HCT116 (cell line): ENCODE results near the gene MAP4. TPM values are rescaled to one million over a fixed set of nuclear protein-coding genes. Genes with fewer than 3 reads are reported as not detected.

Experiments used
- ATAC-seq: fragments of 200-7000 bp; cut with Tn5 transposase; 2 replicates; pipeline ENCODE4 v1.9.1; 2020; ENCODE audit warnings: mild to moderate bottlenecking, moderate library complexity
- BruUV-seq: library from RNA; stranded (reverse); fragments of 400-500 nt; replicated peaks from 2 replicates; lab custom pipeline; 2021; lab: Mats Ljungman, UMichigan
- CTCF ChIA-PET: fragments of 300-600 bp; sonication (Branson Sonifier 250); formaldehyde crosslinking; loops from one replicate; lab custom pipeline; 2021; ENCODE audit warnings: antibody characterized with exemption; lab: Charles Lee
- POLR2A ChIA-PET: fragments of 300-600, 350-600 bp; sonication (Branson Sonifier 250); formaldehyde crosslinking; loops from one replicate; lab custom pipeline; 2021; ENCODE audit warnings: antibody characterized with exemption; lab: Charles Lee
- RAD21 ChIA-PET, 2 experiments: fragments of 300-600 bp; sonication (Branson Sonifier 250); formaldehyde crosslinking; loops; one replicate each; lab custom pipeline; 2023; ENCODE audit warnings: low total read pairs in 2 of 2; ENCODE audit not compliant: uncharacterized antibody in 2 of 2, unreplicated experiment in 2 of 2, low non-redundant PET in 1 of 2; lab: Charles Lee
- DNase-seq: peaks from one replicate; pipeline ENCODE4 v3.0.0-alpha.2; 2010; ENCODE audit warnings: low read depth, low spot score
- H2AFZ ChIP-seq: fragments of 200-600 bp; shearing (Covaris generic), sonication (generic); 2 replicates; pipeline ENCODE4 v1.6.1; 2017; ENCODE audit warnings: low read depth, mixed run types, mixed read lengths, antibody characterized with exemption, low read length; ENCODE audit not compliant: poor library complexity, severe bottlenecking
- H3K27ac ChIP-seq: 2 replicates; pipeline ENCODE4 v1.5.1; 2012; ENCODE audit warnings: low read depth, low read length
- H3K27me3 ChIP-seq: fragments of 200-600 bp; sonication (generic); 2 replicates; pipeline ENCODE4 v1.6.1; 2016; ENCODE audit warnings: mixed run types, low read length, mixed read lengths; ENCODE audit not compliant: insufficient read depth
- H3K36me3 ChIP-seq, 2 experiments: fragments of 200-500 bp in 1 of 2; fragments of 200-600 bp in 1 of 2; sonication (Bioruptor generic) in 1 of 2; sonication (generic) in 1 of 2; 2 replicates each; pipeline versions ENCODE4 v1.5.1 to v1.6.1; 2014 to 2016; ENCODE audit warnings: low read length in 2 of 2, inconsistent platforms in 1 of 2, mixed read lengths in 1 of 2, mixed run types in 1 of 2; ENCODE audit not compliant: insufficient read depth in 2 of 2, control insufficient read depth in 1 of 2
- H3K4me1 ChIP-seq, 2 experiments: fragments of 200-600 bp in 1 of 2; sonication (generic) in 1 of 2; 2 replicates each; pipeline versions ENCODE4 v1.5.1 to v1.6.1; 2012 to 2017; ENCODE audit warnings: low read length in 2 of 2, inconsistent platforms in 1 of 2, mild to moderate bottlenecking in 1 of 2, mixed read lengths in 1 of 2, mixed run types in 1 of 2, moderate library complexity in 1 of 2; ENCODE audit not compliant: insufficient read depth in 2 of 2, control insufficient read depth in 1 of 2
- H3K4me2 ChIP-seq: fragments of 200-600 bp; sonication (generic); 2 replicates; pipeline ENCODE4 v1.6.1; 2017; ENCODE audit warnings: mixed run types, low read length, mixed read lengths
- H3K4me3 ChIP-seq, 2 experiments: fragments of 200-600 bp in 1 of 2; sonication (generic) in 1 of 2; replicated peaks in 1 of 2; 2 replicates each; pipeline ENCODE4 v1.5.1; 2011 to 2016; ENCODE audit warnings: low read length in 2 of 2, control low read depth in 1 of 2, low read depth in 1 of 2, mild to moderate bottlenecking in 1 of 2, mixed read lengths in 1 of 2, mixed run types in 1 of 2
- H3K79me2 ChIP-seq: fragments of 200-600 bp; sonication (generic); 2 replicates; pipeline ENCODE4 v1.6.1; 2017; ENCODE audit warnings: mild to moderate bottlenecking, mixed run types, low read length, moderate library complexity, mixed read lengths; ENCODE audit not compliant: insufficient read depth
- H3K9ac ChIP-seq: fragments of 200-600 bp; sonication (generic); 2 replicates; pipeline ENCODE4 v1.6.1; 2016; ENCODE audit warnings: low read length, mixed read lengths
- H3K9me2 ChIP-seq: fragments of 200-600 bp; sonication (generic), shearing (Covaris generic); 2 replicates; pipeline ENCODE4 v1.6.1; 2017; ENCODE audit warnings: mixed run types, mild to moderate bottlenecking, moderate library complexity; ENCODE audit not compliant: insufficient read depth
- H3K9me3 ChIP-seq, 2 experiments: fragments of 200-500 bp in 1 of 2; fragments of 200-600 bp in 1 of 2; sonication (Bioruptor generic) in 1 of 2; sonication (generic) in 1 of 2; 2 replicates each; pipeline ENCODE4 v1.6.1; 2014 to 2017; ENCODE audit warnings: low read length in 2 of 2, mixed read lengths in 2 of 2, inconsistent platforms in 1 of 2, low read depth in 1 of 2, mild to moderate bottlenecking in 1 of 2, mixed run types in 1 of 2, moderate library complexity in 1 of 2; ENCODE audit not compliant: control insufficient read depth in 1 of 2, insufficient read depth in 1 of 2
- H4K20me1 ChIP-seq: fragments of 200-600 bp; sonication (generic), shearing (Covaris generic); 2 replicates; pipeline ENCODE4 v1.6.1; 2017; ENCODE audit warnings: mixed run types, mild to moderate bottlenecking, moderate library complexity; ENCODE audit not compliant: insufficient read depth
- ATF3 ChIP-seq: IDR thresholded peaks from 2 replicates; pipeline ENCODE4 v1.6.1; 2012
- CBX3 ChIP-seq: IDR thresholded peaks from 2 replicates; pipeline ENCODE4 v1.6.1; 2012; ENCODE audit warnings: low read depth
- CEBPB ChIP-seq: IDR thresholded peaks from 2 replicates; pipeline ENCODE4 v1.6.1; 2012; ENCODE audit warnings: low read depth
- CTCF ChIP-seq, 3 experiments: fragments of 200-600 bp in 1 of 3; sonication (generic) in 1 of 3; IDR thresholded peaks in 2 of 3; conservative IDR thresholded peaks in 1 of 3; 2 replicates each; pipeline ENCODE4 v1.5.1; 2012 to 2017; ENCODE audit warnings: low read depth in 2 of 3, low read length in 2 of 3, antibody characterized with exemption in 1 of 3, borderline replicate concordance in 1 of 3, control low read depth in 1 of 3, mild to moderate bottlenecking in 1 of 3, mixed read lengths in 1 of 3, mixed run types in 1 of 3, moderate library complexity in 1 of 3; ENCODE audit not compliant: insufficient read depth in 1 of 3
- EGR1 ChIP-seq: IDR thresholded peaks from 2 replicates; pipeline ENCODE4 v1.6.1; 2012; ENCODE audit warnings: low read depth
- ELF1 ChIP-seq: IDR thresholded peaks from 2 replicates; pipeline ENCODE4 v1.6.1; 2012; ENCODE audit warnings: low read depth, borderline replicate concordance
- EZH2 ChIP-seq: fragments of 200-600 bp; sonication (generic); IDR thresholded peaks from 2 replicates; pipeline ENCODE4 v1.6.1; 2017; ENCODE audit warnings: antibody characterized with exemption, mixed run types
- EZH2phosphoT487 ChIP-seq: fragments of 200-600 bp; IDR thresholded peaks from 2 replicates; pipeline ENCODE4 v1.6.1; 2018; ENCODE audit warnings: antibody characterized with exemption, borderline replicate concordance
- FOSL1 ChIP-seq: IDR thresholded peaks from 2 replicates; pipeline ENCODE4 v1.6.1; 2012; ENCODE audit warnings: low read depth
- JUND ChIP-seq: IDR thresholded peaks from 2 replicates; pipeline ENCODE4 v1.6.1; 2012
- MAX ChIP-seq: IDR thresholded peaks from 2 replicates; pipeline ENCODE4 v1.6.1; 2012
- POLR2A ChIP-seq: IDR thresholded peaks from 2 replicates; pipeline ENCODE4 v1.7.0; 2011; ENCODE audit warnings: borderline replicate concordance; ENCODE audit not compliant: insufficient read depth, insufficient read length; ENCODE audit errors: extremely low read depth
- POLR2AphosphoS5 ChIP-seq: IDR thresholded peaks from 2 replicates; pipeline ENCODE4 v1.6.1; 2011; ENCODE audit warnings: mild to moderate bottlenecking, low read depth, low read length, moderate library complexity
- REST ChIP-seq: IDR thresholded peaks from 2 replicates; pipeline ENCODE4 v1.6.1; 2012; ENCODE audit warnings: low read depth
- SIN3A ChIP-seq: IDR thresholded peaks from 2 replicates; pipeline ENCODE4 v1.6.1; 2012; ENCODE audit warnings: low read depth
- SRF ChIP-seq: IDR thresholded peaks from 2 replicates; pipeline ENCODE4 v1.6.1; 2012; ENCODE audit warnings: low read depth
- TCF7L2 ChIP-seq: IDR thresholded peaks from 2 replicates; pipeline ENCODE4 v1.7.0; 2011; ENCODE audit warnings: borderline replicate concordance, inconsistent platforms; ENCODE audit not compliant: insufficient read depth, insufficient read length; ENCODE audit errors: extremely low read depth
- ZBTB33 ChIP-seq: IDR thresholded peaks from 2 replicates; pipeline ENCODE4 v1.6.1; 2011; ENCODE audit warnings: mild to moderate bottlenecking, low read length, moderate library complexity; ENCODE audit not compliant: insufficient replicate concordance; ENCODE audit errors: extremely low read depth
- ZFX ChIP-seq: fragments of 450-650 bp; IDR thresholded peaks from 2 replicates; pipeline ENCODE4 v1.6.1; 2017
- ZNF274 ChIP-seq: fragments of 200-500 bp; sonication (Bioruptor generic); IDR thresholded peaks from 2 replicates; pipeline ENCODE4 v1.6.1; 2014; ENCODE audit warnings: mild to moderate bottlenecking, low read depth, low read length, inconsistent platforms
- intact Hi-C: fragments of 100-400 bp; cut with micrococcal nuclease; formaldehyde crosslinking; loops from 2 replicates; pipeline ENCODE4 v1.10.0; 2022
- total RNA-seq: library from RNA; stranded (reverse); gene quantifications from one replicate; pipeline ENCODE4 v1.2.1, GENCODE V29; 2021; ENCODE audit not compliant: unreplicated experiment

Gene MAP4
- total RNA-seq, 1 experiment from 2014 or later: 200 TPM

GRCh38 chr3:47872916-47873315 is 143.3 kb downstream of the MAP4 start:
- RAD21 ChIA-PET: no interaction called here
- H4K20me1 ChIP-seq: no peaks in the 10 kb centered on the region
- no peaks in the 10 kb centered on the region for H3K27me3 ChIP-seq

More at GRCh38 chr3:47872916-47873315, 143.3 kb downstream of the MAP4 start:
- Histone ChIP-seq H3K36me3 (peaks cover 22 to 44% of the 10 kb centered on the region in 2 experiments; a peak in 3 of 4 replicates), H3K9me2 (no peaks in the 10 kb centered on the region), H2AFZ (no peak overlapping the region), H3K79me2 (no peaks in the 10 kb centered on the region), H3K4me2 (no peak overlapping the region), H3K9ac (no peak overlapping the region), H3K4me1 (no peaks in the 10 kb centered on the region), H3K4me3 (no peak overlapping the region), H3K9me3 (no peaks in the 10 kb centered on the region), H3K27ac (no peak overlapping the region)
- DNase-seq (no peak), ATAC-seq (no peak)
- no TSS peak for BruUV-seq
- CTCF ChIA-PET: no interaction called here
- intact Hi-C loops: no loop called here
- POLR2A ChIA-PET: no interaction called here
- no peak for TF ChIP-seq MAX
- no peak for TF ChIP-seq ZBTB33
- TF ChIP-seq CEBPB: no peak
- no peak for TF ChIP-seq SIN3A
- no peak for TF ChIP-seq ZFX
- no peak for TF ChIP-seq ZNF274
- TF ChIP-seq FOSL1: no peak
- no peak for TF ChIP-seq EGR1
- no peak for TF ChIP-seq EZH2phosphoT487
- no peak for TF ChIP-seq ATF3
- no peak for TF ChIP-seq SRF
- no peak for TF ChIP-seq POLR2A
- no peak for TF ChIP-seq REST
- no peak for TF ChIP-seq CTCF (IDR thresholded peaks at IDR 0.05 in 2 of 3, conservative IDR thresholded peaks at IDR 0.05 in 1 of 3; ENCODE audit: borderline replicate concordance in 1 of 3, insufficient read depth in 1 of 3, low read depth in 2 of 3, low read length in 2 of 3)
- TF ChIP-seq POLR2AphosphoS5: no peak
- no peak for TF ChIP-seq EZH2
- TF ChIP-seq JUND: no peak
- TF ChIP-seq CBX3: no peak
- no peak for TF ChIP-seq TCF7L2
- no peak for TF ChIP-seq ELF1
